K562 (cell line): ENCODE data around the gene GPRIN2. TPM values are rescaled to one million over a fixed set of nuclear protein-coding genes. Genes with fewer than 3 reads are reported as not detected.

Experiments used
- CHD4 ChIP-seq: fragments of 200-600 bp; sonication (generic); IDR thresholded peaks from 3 replicates; pipeline ENCODE4 v1.6.1; 2012; ENCODE audit warnings: low read depth, mild to moderate bottlenecking, mixed read lengths, low read length, inconsistent platforms; ENCODE audit not compliant: insufficient read depth, insufficient replicate concordance, poor library complexity, severe bottlenecking
- EZH2 ChIP-seq: IDR thresholded peaks from 2 replicates; pipeline ENCODE4 v1.6.1; 2012; ENCODE audit warnings: low read depth, mild to moderate bottlenecking, inconsistent platforms, low read length, borderline replicate concordance
- KDM5B ChIP-seq: fragments of 200-600 bp; sonication (generic); IDR thresholded peaks from 2 replicates; pipeline ENCODE4 v1.6.1; 2012; ENCODE audit warnings: low read depth, mild to moderate bottlenecking, moderate library complexity, low read length, control low read depth, inconsistent platforms; ENCODE audit not compliant: insufficient replicate concordance
- MCM3 ChIP-seq: fragments of 450-650 bp; IDR thresholded peaks from 2 replicates; pipeline ENCODE4 v1.6.1; 2016
- NR4A1 ChIP-seq, 2 experiments: fragments of 250-450 bp in 1 of 2; fragments of 450-650 bp in 1 of 2; sonication (Bioruptor Pico) in 1 of 2; IDR thresholded peaks; 2 replicates each; pipeline versions ENCODE4 v1.4.0 to v1.6.1; 2016 to 2020; ENCODE audit warnings: mild to moderate bottlenecking in 2 of 2, missing compliant biosample characterization in 1 of 2, missing genetic modification characterization in 1 of 2, moderate library complexity in 1 of 2
- RAD21 ChIP-seq, 2 experiments: fragments of 250-450 bp in 1 of 2; fragments of 450-650 bp in 1 of 2; sonication (Bioruptor Pico) in 1 of 2; formaldehyde crosslinking in 1 of 2; IDR thresholded peaks in 1 of 2; conservative IDR thresholded peaks in 1 of 2; 2 replicates each; pipeline versions ENCODE4 v1.4.0 to v1.8.0; 2020 to 2022; ENCODE audit warnings: mild to moderate bottlenecking in 2 of 2, moderate library complexity in 1 of 2
- SIX5 ChIP-seq, 2 experiments: IDR thresholded peaks; 2 replicates each; pipeline ENCODE4 v1.6.1; 2011; ENCODE audit warnings: low read length in 2 of 2, borderline replicate concordance in 1 of 2, low read depth in 1 of 2, mild to moderate bottlenecking in 1 of 2, moderate library complexity in 1 of 2; ENCODE audit not compliant: insufficient read depth in 1 of 2
- SREBF2 ChIP-seq: sonication (generic); formaldehyde crosslinking; IDR thresholded peaks from 2 replicates; pipeline ENCODE4 v1.4.0; 2020; ENCODE audit warnings: mild to moderate bottlenecking, missing genetic modification reagents
- TEAD2 ChIP-seq: fragments of 450-650 bp; IDR thresholded peaks from 2 replicates; pipeline ENCODE4 v1.6.1; 2016; ENCODE audit warnings: missing genetic modification characterization, control low read depth, missing compliant biosample characterization
- ZNF165 ChIP-seq: fragments of 250-450 bp; sonication (Bioruptor Pico); IDR thresholded peaks from 2 replicates; pipeline ENCODE4 v1.4.0; 2020; ENCODE audit warnings: borderline replicate concordance
- ZNF644 ChIP-seq: fragments of 200-800 bp; sonication (Bioruptor generic); IDR thresholded peaks from 2 replicates; pipeline ENCODE4 v1.6.1; 2016; ENCODE audit warnings: low read depth, missing genetic modification characterization, missing compliant biosample characterization
- ZNF695 ChIP-seq: fragments of 450-650 bp; formaldehyde crosslinking; IDR thresholded peaks from 2 replicates; pipeline ENCODE4 v1.4.0; 2020; ENCODE audit warnings: mild to moderate bottlenecking, moderate library complexity
- ZSCAN32 ChIP-seq: fragments of 450-650 bp; formaldehyde crosslinking; IDR thresholded peaks from 2 replicates; pipeline ENCODE4 v1.4.0; 2020; ENCODE audit warnings: mild to moderate bottlenecking, moderate library complexity
- polyA plus RNA-seq, 8 experiments: library from polyadenylated mRNA; depleted of rRNA in 4 of 8; stranded (reverse) in 5 of 8; unstranded in 3 of 8; fragments of >200 nt; fragmentation: Nextera tagmentation in 2 of 8; fragmentation: Illumina TruSeq in 1 of 8; extraction: Ambion mirVana in 2 of 8; extraction: Trizol in 1 of 8; gene quantifications; 2 replicates each; pipeline versions ENCODE4 v1.2.1 to v1.2.3, GENCODE V29; 2011 to 2014; ENCODE audit warnings: inconsistent platforms in 1 of 8, missing spikeins in 1 of 8
- total RNA-seq, 7 experiments: library from RNA; depleted of rRNA in 6 of 7; stranded (reverse); fragments of >200 nt in 6 of 7; fragmentation: Illumina TruSeq in 2 of 7; extraction: Trizol in 2 of 7; gene quantifications; 2 replicates each; pipeline versions ENCODE4 v1.2.1 to v1.2.3, GENCODE V29; 2011 to 2021; ENCODE audit warnings: low replicate concordance in 1 of 7
- TF ChIP-seq, protein P1 (sequence below): sonication (generic); formaldehyde crosslinking; IDR thresholded peaks from 2 replicates; pipeline ENCODE4 v1.8.1; 2023; ENCODE audit warnings: missing genetic modification reagents, mild to moderate bottlenecking, borderline replicate concordance
- TF ChIP-seq, protein P2 (sequence below): fragments of 250-450 bp; sonication (Bioruptor Pico); IDR thresholded peaks from 2 replicates; pipeline ENCODE4 v1.4.0; 2020; ENCODE audit warnings: borderline replicate concordance
- TF ChIP-seq, protein P3 (sequence below): fragments of 450-650 bp; IDR thresholded peaks from 2 replicates; pipeline ENCODE4 v1.6.1; 2016

Gene GPRIN2
- total and polyA plus RNA-seq, 9 of the 15 experiments (the other 6 are each of a cell fraction or from before 2014, with no cell fraction given) = not detected

DNA sequence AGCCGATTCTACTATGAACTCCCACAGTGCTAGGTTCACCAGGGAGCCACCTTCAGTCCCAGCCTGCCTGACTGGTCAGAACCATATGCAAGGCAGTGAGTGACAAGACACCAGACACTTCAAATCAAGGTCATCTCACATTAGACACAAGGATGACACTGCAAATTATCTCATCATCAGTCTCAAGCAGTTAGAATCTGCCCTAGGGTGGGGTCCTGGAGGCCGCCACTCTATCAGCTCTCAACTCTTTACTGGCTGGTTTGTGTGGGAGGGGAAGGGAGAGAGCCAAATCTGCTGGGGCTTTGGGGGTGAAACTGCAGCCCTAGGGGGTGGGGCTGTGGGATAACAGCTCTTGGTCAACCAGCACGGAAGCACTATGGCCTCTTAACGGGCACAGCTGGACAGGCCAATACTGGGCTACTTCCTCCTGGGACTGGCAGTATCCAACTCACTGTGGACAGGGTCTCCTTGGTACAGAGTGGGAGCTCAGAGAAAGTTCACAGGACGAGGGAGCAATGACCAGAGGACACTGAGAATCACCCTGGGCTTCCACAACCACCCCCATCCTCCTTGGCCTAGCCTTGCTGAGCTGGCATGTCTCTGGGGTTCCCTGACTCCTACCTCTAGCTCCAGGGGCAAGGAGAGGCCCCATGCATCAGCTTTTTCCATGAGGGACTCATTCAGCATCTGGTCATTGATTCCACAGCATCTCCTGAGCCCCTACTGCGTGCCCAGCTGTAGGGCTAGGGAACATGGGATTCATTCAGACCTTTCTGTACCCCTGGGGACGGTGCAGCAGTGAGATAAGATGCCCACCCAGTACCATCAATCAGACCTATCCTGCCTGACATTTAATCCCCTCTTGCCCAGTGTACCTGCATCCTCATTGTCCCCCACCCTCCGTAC is 5.4 kb downstream of the GPRIN2 start (continued):
- no peak for TF ChIP-seq SIX5 (IDR thresholded peaks at IDR 0.05; ENCODE audit: borderline replicate concordance in 1 of 2, insufficient read depth in 1 of 2, low read depth in 1 of 2, low read length in 2 of 2)
- TF ChIP-seq ZNF165 (CRISPR knock-in tag) = no peak
- no peak for TF ChIP-seq ZSCAN32 (CRISPR knock-in tag)
- TF ChIP-seq KDM5B = no peak
- TF ChIP-seq, protein P1, sequence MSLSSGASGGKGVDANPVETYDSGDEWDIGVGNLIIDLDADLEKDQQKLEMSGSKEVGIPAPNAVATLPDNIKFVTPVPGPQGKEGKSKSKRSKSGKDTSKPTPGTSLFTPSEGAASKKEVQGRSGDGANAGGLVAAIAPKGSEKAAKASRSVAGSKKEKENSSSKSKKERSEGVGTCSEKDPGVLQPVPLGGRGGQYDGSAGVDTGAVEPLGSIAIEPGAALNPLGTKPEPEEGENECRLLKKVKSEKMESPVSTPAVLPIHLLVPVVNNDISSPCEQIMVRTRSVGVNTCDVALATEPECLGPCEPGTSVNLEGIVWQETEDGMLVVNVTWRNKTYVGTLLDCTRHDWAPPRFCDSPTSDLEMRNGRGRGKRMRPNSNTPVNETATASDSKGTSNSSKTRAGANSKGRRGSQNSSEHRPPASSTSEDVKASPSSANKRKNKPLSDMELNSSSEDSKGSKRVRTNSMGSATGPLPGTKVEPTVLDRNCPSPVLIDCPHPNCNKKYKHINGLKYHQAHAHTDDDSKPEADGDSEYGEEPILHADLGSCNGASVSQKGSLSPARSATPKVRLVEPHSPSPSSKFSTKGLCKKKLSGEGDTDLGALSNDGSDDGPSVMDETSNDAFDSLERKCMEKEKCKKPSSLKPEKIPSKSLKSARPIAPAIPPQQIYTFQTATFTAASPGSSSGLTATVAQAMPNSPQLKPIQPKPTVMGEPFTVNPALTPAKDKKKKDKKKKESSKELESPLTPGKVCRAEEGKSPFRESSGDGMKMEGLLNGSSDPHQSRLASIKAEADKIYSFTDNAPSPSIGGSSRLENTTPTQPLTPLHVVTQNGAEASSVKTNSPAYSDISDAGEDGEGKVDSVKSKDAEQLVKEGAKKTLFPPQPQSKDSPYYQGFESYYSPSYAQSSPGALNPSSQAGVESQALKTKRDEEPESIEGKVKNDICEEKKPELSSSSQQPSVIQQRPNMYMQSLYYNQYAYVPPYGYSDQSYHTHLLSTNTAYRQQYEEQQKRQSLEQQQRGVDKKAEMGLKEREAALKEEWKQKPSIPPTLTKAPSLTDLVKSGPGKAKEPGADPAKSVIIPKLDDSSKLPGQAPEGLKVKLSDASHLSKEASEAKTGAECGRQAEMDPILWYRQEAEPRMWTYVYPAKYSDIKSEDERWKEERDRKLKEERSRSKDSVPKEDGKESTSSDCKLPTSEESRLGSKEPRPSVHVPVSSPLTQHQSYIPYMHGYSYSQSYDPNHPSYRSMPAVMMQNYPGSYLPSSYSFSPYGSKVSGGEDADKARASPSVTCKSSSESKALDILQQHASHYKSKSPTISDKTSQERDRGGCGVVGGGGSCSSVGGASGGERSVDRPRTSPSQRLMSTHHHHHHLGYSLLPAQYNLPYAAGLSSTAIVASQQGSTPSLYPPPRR (CRISPR knock-in tag) = no peak
- TF ChIP-seq RAD21 (CRISPR knock-in tag; conservative IDR thresholded peaks at IDR 0.05 in 1 of 2, IDR thresholded peaks at IDR 0.05 in 1 of 2) = no peak
- TF ChIP-seq EZH2 = no peak
- TF ChIP-seq, protein P2, sequence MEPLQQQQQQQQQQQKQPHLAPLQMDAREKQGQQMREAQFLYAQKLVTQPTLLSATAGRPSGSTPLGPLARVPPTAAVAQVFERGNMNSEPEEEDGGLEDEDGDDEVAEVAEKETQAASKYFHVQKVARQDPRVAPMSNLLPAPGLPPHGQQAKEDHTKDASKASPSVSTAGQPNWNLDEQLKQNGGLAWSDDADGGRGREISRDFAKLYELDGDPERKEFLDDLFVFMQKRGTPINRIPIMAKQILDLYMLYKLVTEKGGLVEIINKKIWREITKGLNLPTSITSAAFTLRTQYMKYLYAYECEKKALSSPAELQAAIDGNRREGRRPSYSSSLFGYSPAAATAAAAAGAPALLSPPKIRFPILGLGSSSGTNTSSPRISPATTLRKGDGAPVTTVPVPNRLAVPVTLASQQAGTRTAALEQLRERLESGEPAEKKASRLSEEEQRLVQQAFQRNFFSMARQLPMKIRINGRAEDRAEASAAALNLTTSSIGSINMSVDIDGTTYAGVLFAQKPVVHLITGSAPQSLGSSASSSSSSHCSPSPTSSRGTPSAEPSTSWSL (CRISPR knock-in tag) = no peak
- no peak for TF ChIP-seq TEAD2
- TF ChIP-seq, protein P3, sequence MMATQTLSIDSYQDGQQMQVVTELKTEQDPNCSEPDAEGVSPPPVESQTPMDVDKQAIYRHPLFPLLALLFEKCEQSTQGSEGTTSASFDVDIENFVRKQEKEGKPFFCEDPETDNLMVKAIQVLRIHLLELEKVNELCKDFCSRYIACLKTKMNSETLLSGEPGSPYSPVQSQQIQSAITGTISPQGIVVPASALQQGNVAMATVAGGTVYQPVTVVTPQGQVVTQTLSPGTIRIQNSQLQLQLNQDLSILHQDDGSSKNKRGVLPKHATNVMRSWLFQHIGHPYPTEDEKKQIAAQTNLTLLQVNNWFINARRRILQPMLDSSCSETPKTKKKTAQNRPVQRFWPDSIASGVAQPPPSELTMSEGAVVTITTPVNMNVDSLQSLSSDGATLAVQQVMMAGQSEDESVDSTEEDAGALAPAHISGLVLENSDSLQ = peak; percentile 88
- no peak for TF ChIP-seq ZNF695
- TF ChIP-seq ZNF644 (tag) = no peak
- no peak for TF ChIP-seq SREBF2 (CRISPR knock-in tag)
- no peak for TF ChIP-seq MCM3
- TF ChIP-seq CHD4 = no peak
- 0 out of 2 replicates have a peak, but pooled peaks have one; percentile 5 for TF ChIP-seq NR4A1 (CRISPR knock-in tag; IDR thresholded peaks at IDR 0.05)
- TF ChIP-seq NR4A1 (tag; IDR thresholded peaks at IDR 0.05) = no peak
